ENCODE measurements around the gene LDB3.
"Not testable (repeated sequence)": the region's sequence is repeated elsewhere in the genome, so short reads cannot be mapped to it uniquely, and the experiment has no call there.

LDB3 gene

DNA sequence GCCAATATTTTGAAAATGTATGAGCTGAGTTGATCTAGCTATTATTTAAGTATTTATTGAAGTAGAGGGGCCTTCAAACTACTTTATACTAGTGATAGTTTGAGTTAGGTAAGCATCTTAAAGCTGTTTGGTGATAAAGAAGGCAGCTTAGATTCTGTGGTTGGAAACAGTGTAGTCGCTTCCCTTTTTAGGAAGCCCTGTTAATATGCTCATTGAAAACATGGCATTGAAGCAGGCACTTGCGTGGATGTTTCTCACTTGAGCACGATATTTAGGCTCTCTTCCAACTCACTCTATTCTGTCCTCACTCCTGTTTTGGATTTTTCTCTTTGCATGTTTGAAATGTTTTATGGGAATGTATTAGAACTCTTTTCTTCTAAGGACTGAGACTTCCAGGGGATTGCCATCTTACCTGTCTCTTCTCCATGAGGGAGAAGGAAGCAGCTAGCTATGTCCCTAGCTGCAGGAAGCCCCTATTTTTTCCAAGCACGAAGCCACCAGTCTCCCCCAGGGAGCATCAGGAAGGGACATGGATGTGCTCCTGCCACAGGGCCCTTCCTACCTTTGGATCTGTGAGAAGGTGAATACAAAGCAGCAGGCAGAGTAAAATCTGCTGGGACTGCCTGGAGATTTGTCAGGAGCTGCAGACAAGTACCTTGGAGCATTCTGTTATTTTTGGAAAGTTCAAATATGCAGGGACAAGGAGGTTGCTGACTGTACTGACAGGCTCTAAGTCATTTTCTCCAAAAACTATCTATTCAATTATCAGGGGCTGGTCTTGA, 66.1 kb downstream of the LDB3 start:
- no peak for DNase-seq

DNA sequence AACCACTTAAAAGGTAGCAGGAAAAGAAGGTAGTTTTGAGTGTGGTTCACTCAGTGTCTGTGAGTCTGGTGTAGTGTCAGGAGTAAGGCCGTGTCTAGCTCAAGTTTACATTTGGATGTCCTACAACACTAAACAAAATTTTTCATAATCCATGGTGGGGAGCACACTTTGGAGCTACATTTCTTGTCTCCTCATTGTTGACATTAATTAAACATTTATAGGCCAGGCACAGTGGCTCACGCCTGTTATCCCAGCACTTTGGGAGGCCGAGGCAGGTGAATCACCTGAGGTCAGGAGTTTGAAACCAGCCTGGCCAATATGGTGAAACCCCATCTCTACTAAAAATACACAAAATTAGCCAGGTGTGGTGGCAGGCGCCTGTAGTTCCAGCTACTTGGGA, 67.0 kb downstream of the LDB3 start:
- not testable (repeated sequence) for DNase-seq

- DNase-seq, result no peak
Measured at GRCh38 chr10:86742230-86742629, 73.9 kb downstream of the LDB3 start.

DNA sequence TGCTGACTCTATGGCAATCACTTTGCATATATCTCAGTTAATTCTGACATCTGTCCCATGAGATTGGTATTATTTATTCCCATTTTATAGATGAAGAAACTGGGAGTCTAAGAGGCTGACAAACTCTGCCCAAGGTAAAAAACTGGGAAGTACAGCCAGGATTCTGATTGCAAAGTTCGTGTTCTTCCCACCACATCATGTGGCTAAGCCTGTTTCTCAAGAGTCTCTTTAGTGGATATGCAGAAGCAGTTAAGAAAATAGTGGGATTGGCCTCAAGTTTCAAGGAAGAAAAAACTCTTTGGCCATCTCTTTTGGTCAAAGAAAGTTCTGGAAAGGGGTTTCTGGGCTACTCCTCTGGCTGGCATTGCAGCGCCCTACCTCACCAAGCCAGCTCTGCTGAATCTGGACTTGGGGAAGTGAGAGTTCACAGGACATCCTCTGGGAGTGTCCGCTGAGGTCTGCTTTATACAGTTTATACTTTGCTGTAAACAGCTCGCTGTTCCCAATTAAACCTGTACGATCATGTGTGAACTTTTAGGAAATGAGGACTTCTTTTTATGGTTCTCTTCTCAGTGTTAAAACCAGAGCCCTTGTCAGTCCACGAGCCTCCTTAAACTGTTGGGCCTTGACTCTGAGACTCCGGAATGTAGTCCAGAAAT, 75.9 kb downstream of the LDB3 start:
- no peak for DNase-seq

GRCh38 chr10:86747796-86748581, 79.7 kb downstream of the LDB3 start:
- no peak for DNase-seq

DNA sequence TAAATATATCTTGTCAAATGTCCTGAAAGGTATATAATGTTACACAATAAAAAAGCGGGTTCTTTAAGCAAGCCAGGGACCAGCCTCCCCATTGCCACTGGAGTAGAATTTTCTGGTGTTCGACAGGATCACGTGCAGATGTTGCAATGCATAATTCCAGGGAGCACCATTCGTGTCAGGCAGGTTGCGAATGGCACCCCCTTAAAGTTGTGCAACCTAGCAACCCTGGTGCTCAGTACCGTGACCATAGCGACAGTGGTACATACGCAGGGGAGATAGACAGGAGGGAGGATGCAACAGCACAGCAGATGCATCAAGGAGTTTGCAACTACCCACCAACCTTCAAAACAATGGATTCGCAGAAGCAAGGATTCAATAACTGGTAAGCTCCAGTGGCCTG, 81.5 kb downstream of the LDB3 start:
- DNase-seq, result no peak

DNA sequence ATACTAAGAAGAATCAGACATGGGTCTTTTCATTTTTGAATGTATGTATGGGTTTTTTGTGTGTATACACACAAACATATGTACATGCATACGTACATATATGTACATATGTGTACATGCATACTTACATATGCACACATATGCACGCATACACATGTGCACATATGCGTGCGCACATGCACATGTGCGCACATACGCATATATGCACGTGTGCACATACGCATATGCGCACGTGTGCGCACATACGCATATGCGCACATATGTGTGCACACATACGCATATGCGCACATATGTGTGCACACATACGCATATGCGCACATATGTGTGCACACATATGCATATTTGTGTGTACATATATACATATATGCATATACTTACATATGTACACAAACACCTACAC, 83.2 kb downstream of the LDB3 start:
- no peak for DNase-seq

GRCh38 chr10:86752311-86752710, 84.0 kb downstream of the LDB3 start:
- no peak for DNase-seq

DNA sequence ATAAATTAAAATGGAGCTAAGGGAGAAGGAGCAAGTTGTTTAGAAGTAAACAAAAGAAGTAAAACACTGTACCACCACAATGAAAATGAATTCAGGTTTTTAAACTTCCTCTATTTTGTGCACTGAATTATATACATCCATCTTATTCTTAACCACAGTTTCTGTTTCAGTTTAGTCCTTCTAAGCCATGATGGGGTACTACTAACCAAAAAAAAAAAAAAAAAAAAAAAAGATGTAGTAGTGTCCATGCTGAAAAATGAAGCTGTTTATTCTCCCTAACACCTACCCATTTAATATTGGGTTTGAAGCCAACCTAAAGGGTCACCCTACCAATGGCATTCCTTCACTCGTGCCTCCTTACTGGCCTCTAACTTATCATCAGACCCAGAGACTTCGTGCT, 84.7 kb downstream of the LDB3 start:
- DNase-seq, result no peak

DNA sequence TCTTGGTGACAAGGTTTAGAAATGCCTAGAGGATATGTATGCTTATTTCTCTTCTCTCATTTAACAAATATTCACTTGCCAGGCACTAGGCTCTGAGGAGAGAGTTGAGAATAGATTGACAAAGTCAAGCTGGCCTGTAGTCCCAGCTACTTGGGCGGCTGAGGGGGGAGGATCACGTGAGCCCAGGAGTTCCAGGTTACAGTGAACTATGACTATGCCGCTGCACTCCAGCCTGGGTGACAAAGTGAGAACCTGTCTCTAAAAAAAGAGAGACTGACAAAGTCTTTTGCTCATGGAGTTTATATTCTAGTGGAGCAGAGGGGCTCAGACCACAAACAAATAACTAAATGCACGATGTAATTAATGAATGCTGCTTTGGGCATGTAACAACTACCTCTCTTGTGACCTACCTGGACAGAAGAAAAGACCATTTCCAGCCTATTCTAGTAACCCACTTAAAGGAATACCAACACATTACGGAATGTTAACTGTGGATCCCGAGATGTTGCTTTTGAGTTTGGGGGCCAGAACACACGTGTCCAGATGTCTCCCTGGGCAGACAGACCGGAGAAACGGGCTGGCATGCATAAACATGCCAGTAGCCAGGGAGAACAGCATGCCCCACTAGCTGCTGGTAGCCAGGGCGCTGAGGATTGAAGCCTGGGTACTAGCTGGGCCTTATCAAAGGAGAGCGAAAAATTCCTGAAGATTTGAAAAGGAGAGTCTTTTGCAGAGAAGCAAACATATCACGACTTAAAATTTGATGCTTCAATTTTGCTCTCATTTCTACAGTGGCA, 85.5 kb downstream of the LDB3 start:
- DNase-seq, result no peak

DNA sequence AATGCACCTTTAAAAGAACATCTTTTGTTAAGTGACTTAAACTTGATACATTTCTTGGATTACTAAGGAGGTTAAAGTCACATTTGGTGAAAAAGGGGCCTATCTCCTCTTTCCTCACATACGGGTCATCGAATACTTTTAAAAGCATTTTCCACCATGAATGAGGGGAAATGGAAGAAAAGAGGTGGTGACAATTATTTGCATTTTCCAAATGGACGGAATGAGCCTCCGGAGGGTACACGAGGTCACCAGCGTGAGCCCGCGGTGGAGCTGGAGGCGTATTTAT, 87.1 kb downstream of the LDB3 start:
- no peak for DNase-seq

DNA sequence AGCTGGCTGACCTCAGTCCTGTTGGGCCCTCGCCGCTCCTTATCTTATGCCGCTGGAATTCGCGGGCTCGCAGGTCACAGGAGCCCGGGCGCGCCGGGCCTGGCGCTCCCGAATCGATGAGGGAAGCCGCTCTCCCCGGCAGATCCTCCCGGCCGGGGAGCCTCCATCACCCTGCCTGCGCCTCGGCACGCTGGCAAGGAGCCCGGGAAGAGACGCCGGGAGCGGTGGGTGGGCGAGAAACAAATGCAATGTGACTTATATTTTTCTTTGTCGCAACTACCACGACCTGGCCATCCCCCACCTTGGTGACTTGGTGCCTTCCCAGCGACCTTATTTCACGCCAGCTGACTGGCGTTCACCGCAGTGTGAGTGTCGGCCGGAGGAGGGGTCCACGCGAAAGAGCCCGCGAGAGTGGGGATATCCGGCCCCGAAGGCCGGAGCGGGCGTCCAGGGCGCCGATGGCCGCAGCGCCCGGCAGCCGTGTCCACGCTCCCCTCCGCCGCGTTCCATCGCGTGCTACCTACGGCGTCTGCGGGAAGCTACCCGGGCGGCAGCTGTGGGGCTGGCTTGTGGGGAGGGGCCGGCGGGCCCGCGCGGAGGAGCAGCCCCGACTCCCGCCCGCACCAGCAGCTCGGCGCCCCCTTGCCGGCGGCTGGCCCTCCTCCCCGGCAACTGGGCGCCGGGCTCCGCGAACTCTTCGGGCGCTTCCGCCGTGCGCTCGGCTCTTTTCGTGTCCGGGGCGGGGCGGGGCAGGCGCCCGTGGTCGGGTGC, 87.6 kb downstream of the LDB3 start:
- DNase-seq, result peak; percentile 39

- DNase-seq, result no peak
Measured at GRCh38 chr10:86756511-86757112, 88.3 kb downstream of the LDB3 start, which contains the start of gene BMPR1A. Gene BMPR1A (plus strand): TSS chr10:86756619. CDS start chr10:86876019, 119,400 bp downstream.

GRCh38 chr10:86757113-86757972, 89.0 kb downstream of the LDB3 start:
- DNase-seq, result no peak

DNA sequence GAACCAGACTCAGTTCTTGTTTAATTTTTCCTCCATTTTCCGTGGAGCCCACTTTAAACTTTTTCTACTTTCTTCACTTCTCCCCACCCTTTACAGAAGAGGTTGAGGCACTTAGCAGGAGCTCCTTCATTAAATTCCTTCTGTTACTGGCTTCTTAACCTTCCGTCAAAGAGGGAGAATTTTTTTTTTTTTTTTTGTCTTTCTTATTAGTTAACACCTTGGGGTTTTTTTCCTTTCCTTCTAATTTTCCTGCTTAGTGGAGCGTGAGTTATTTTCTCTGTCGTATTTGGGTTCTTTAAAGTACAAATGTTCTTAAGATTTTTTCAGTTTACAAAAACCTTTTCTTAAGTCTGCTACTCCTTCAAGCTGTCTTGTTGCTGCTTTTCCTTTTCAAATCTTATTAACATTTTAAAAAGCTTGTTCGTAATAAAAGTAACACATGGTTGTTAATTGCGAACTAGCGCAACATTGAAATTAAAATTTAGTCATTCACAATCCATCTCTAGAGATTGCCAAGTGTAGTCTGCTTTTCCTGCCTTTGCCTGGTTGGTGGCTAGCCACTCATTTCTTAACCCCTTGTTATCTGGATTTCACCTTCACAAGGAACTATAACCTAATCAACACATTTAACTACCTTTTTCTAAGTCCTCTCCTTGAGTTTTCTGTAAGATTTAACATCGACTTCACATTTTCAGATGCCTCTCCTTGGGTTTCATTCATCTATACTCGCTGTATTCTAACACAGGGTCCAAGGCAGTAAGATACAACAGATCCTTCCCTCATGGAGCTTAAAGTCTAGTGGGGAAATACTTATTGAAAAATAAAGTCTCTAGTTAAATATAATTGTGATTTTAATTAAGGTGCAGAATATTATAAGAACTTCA, 90.1 kb downstream of the LDB3 start:
- DNase-seq, result no peak

- DNase-seq, result no peak
Measured at GRCh38 chr10:86759073-86759672, 90.9 kb downstream of the LDB3 start.

GRCh38 chr10:86763404-86763803, 95.1 kb downstream of the LDB3 start:
- no peak for DNase-seq

- DNase-seq, result no peak
Measured at GRCh38 chr10:86765548-86765947, 97.2 kb downstream of the LDB3 start.

DNA sequence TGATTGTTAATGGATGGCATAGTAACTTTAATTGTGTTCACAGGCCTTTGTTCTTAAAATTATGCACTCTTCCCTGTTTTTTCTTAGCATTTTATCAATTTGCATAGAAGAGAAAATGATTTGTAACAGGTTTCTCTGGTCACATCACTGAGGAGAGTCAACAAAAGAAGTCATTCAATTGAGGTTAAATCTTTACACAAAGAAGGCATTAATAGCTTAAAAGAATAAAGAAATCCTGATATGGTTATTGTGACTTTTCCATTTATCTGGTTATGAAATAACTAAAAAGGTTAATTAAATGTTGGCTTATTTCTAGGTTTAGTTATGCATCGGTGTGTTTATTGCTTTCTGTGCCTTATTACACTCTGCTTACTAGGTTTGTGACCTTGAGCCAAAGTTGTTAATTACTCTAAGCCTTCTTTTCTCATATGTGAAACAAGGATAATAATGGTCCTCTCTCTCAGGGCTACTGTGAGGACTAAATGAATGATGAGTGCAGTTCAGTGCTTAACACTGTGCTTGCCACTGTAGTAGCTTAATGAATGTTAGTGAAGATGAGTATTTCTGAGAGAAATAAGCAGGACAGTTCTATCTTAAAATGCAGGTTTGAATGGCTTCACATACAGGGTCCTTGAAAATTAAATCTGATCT, 100.2 kb downstream of the LDB3 start:
- DNase-seq, result no peak
